NCI-H2171 (cell line): ENCODE measurements around the gene SYCP2.
"Not testable (repeated sequence)": the region's sequence is repeated elsewhere in the genome, so short reads cannot be mapped to it uniquely, and the experiment has no call there.

Source experiments
- DNase-seq: peaks from one replicate; lab custom pipeline; 2025; lab: John Stamatoyannopoulos, UW

SYCP2 gene

GRCh38 chr20:59895908-59896307, 37.5 kb downstream of the SYCP2 start:
- no peak for DNase-seq

- DNase-seq: no peak
These were observed 41.9 kb downstream of the SYCP2 start for GRCh38 chr20:59891581-59891980.

- not testable (repeated sequence) for DNase-seq
These were observed 43.4 kb downstream of the SYCP2 start for GRCh38 chr20:59890035-59890434.

GRCh38 chr20:59888050-59888449, 45.4 kb downstream of the SYCP2 start:
- DNase-seq: no peak

- DNase-seq: no peak
These were observed 48.9 kb downstream of the SYCP2 start for GRCh38 chr20:59884494-59884893.

- no peak for DNase-seq
These were observed 53.2 kb downstream of the SYCP2 start for GRCh38 chr20:59880198-59880597.

GRCh38 chr20:59873409-59873808, 60.0 kb downstream of the SYCP2 start:
- DNase-seq: no peak

- no peak for DNase-seq
These were observed 62.3 kb downstream of the SYCP2 start for GRCh38 chr20:59871096-59871495.

- DNase-seq: no peak
These were observed 67.1 kb downstream of the SYCP2 start for GRCh38 chr20:59866338-59866737.

- no peak for DNase-seq
These were observed 68.7 kb downstream of the SYCP2 start for GRCh38 chr20:59864726-59865125.

GRCh38 chr20:59863058-59863457, 70.4 kb downstream of the SYCP2 start:
- DNase-seq: no peak

GRCh38 chr20:59861401-59861800, 72.0 kb downstream of the SYCP2 start:
- DNase-seq: no peak

- no peak for DNase-seq
These were observed 75.0 kb downstream of the SYCP2 start for GRCh38 chr20:59858425-59858824.

- DNase-seq: no peak
These were observed 75.5 kb downstream of the SYCP2 start for GRCh38 chr20:59857966-59858365.

- DNase-seq: not testable (repeated sequence)
These were observed 76.5 kb downstream of the SYCP2 start for GRCh38 chr20:59856941-59857340.

- DNase-seq: not testable (repeated sequence)
These were observed 76.9 kb downstream of the SYCP2 start for GRCh38 chr20:59856526-59856925.

GRCh38 chr20:59850018-59850641, 83.3 kb downstream of the SYCP2 start:
- peak; percentile 45 for DNase-seq

GRCh38 chr20:59848182-59848581, 85.3 kb downstream of the SYCP2 start:
- no peak for DNase-seq

GRCh38 chr20:59845472-59845871, 88.0 kb downstream of the SYCP2 start:
- DNase-seq: no peak

GRCh38 chr20:59839400-59839799, 94.0 kb downstream of the SYCP2 start:
- DNase-seq: no peak

- no peak for DNase-seq
These were observed 95.6 kb downstream of the SYCP2 start for GRCh38 chr20:59837623-59838394.

GRCh38 chr20:59836767-59837166, 96.7 kb downstream of the SYCP2 start:
- DNase-seq: peak; percentile 63
